LNCAP (cell line): ENCODE data around the gene IRF6.

Experiments
- TF ChIP-seq, protein P1 (sequence below): fragments of 450-650 bp; IDR thresholded peaks from 2 replicates; pipeline ENCODE4 v1.5.1; 2017; ENCODE audit warnings: mild to moderate bottlenecking

IRF6 gene

DNA sequence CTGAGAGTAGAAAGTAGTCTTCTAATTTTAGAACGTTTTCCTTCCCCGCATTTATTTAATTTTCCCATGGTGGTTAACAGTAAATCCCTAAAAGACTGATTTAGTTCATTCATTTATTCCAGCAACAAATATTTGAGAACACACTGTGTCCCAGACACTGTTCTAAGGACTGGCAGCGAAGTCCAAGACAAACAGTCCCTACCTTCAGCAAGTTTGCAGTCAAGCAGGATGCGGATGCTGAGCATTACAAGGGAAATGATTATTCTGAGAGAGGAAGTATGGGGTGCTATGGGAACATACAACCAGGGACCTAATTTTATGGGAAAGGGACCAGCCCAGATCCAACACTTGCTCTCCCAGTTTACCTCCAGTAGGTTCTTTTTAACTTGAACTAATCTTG, 20.4 kb downstream of the IRF6 start:
- TF ChIP-seq, protein P1, sequence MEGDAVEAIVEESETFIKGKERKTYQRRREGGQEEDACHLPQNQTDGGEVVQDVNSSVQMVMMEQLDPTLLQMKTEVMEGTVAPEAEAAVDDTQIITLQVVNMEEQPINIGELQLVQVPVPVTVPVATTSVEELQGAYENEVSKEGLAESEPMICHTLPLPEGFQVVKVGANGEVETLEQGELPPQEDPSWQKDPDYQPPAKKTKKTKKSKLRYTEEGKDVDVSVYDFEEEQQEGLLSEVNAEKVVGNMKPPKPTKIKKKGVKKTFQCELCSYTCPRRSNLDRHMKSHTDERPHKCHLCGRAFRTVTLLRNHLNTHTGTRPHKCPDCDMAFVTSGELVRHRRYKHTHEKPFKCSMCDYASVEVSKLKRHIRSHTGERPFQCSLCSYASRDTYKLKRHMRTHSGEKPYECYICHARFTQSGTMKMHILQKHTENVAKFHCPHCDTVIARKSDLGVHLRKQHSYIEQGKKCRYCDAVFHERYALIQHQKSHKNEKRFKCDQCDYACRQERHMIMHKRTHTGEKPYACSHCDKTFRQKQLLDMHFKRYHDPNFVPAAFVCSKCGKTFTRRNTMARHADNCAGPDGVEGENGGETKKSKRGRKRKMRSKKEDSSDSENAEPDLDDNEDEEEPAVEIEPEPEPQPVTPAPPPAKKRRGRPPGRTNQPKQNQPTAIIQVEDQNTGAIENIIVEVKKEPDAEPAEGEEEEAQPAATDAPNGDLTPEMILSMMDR, result no peak

DNA sequence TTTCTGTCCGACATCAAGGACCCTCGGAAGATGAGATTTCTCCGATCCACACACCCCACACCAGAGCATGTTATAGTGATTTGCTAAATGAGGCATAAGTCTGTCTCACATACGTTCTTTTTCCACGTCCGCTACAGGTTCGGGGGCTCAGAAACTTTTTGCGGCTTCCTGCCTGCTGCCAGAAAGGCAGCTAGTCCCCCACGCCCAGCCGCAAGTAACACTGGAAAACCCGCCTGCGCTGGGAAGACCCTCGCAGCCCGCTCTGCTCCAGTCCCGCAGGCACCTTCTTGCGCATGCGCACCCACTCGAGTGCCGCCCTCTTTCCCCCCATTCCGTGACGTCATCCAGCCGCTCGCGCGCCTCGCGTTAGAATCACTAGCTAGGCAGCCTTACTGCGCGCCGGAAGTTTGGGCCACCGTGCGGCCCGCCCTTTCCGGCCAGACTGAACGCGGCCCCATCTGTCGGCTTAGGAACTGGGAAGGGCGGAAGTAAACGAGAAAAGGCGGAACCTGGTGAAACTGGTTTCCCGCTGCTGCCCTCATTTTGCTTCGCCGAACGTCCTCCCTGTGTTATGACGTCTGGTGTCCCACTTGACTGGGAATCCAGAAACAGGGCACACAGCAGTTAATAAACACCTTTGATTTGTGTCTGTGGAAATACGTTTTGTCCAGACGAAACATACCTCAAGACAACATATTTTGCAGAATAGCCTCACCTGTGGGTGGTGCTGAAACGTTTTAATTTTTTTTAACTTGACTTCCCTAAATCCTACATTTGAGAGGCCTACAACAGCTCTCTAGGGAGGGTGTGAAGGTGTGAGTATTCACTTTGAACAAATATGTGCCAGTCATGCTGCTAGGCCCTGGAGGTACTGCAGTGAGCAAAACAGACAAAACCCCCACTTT, 21.4 kb downstream of the IRF6 start, which contains the start of gene C1orf74:
Gene C1orf74, minus strand, starts transcription at position 295 of the 905 bp plus-strand sequence. CDS start 925 bp downstream, outside the sequence.
- TF ChIP-seq, protein P1, result no peak

DNA sequence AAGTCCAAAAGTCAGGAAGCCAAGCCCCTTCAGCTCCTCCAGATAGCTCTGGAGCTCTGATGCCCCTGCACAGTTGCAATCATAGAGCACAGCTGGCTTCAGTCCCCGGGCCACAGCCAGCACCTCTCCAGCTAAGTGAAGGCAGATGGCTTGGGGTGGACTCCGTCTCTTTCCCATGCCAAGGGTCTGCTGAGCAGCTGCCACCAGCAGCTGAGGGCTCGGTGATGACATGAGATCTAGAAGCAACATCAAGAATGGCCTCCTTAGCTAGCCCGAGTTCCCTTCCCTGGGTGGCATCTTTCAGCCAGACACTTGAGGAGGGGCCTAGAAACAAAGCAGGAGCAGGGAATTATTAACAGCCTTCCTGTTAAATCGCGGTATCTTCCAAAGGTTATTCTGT, 22.6 kb downstream of the IRF6 start:
- TF ChIP-seq, protein P1, result no peak

DNA sequence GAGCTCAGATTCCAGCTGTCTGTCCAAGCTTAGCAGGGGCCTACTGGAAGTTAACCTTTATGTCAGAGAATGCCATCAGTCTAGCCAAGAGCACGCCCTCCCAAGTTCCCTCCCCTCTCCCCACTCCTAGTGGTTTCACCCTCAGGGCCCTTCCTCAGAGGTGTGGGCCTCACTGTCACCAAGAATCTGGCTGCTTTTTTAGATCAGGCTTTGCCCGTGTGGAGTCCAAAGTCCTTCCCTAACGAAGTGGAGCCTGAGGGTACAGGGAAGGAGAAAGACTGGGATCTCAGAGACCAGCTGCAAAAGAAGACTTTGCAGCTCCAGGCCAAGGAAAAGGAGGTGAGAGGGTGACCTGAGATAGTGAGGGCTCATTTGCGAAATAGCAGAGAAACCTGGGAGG, 25.7 kb downstream of the IRF6 start:
- TF ChIP-seq, protein P1, result no peak

DNA sequence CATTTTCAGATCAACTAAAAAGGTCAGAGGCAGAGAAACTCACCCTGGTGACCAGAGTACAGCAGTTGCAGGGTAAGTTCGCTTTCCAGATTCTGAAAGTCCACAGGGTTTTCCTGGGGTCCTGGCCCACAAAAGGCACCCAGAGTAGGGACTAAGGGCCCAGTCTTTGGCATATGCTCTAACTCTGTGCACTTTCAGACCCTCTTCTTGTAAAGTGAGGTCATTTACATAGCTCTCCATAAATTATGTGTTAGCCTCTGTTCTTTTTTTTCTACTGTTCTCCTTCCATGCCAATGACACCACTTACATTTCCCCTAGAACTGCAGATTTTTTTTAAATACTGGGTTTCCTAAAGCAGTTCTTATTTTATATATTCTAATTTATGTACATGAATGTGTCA, 27.8 kb downstream of the IRF6 start:
- TF ChIP-seq, protein P1, result no peak

DNA sequence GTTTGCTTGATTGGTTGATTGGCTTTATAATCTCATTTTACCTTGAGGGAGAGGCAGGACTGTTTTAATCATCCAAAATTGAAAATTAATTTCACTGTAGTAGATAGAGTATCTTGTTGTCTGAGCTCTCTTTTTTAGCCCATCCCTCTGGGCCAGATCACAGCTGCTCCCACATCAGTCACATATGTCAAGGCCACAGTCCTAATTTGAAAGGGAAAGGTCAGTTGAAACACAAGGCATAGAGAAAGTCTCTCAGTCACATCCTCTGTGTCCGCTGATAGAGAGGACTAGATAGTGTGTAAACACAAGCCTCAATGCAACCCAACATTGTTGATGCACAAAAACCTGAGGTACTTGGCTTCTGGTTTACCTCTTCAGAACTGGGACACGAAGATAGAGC, 28.4 kb downstream of the IRF6 start:
- TF ChIP-seq, protein P1, result no peak

DNA sequence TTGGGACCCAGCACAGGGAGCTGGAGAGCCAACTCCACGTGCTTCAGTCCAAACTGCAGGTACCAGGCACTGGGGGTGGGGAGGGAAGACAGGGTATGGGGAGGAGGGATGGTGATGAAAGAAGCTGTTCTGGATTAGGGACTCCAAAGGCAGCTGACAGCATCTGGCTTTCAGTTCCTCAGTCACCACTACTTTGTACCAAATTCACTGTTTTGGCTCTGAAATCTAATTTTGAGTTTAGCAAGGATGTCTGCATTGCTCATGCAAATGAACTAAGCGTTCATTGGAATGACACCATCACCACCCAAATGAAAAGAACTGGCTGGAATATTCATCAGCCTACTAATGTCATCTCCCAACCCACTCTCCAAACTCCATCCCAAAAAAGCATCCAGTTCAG, 30.3 kb downstream of the IRF6 start:
- TF ChIP-seq, protein P1, result no peak
